Measurements from ENCODE around the gene RIT2.
A peak's percentile ranks its signal among the peaks of the same experiment; 100 is the strongest.

Gene RIT2

DNA sequence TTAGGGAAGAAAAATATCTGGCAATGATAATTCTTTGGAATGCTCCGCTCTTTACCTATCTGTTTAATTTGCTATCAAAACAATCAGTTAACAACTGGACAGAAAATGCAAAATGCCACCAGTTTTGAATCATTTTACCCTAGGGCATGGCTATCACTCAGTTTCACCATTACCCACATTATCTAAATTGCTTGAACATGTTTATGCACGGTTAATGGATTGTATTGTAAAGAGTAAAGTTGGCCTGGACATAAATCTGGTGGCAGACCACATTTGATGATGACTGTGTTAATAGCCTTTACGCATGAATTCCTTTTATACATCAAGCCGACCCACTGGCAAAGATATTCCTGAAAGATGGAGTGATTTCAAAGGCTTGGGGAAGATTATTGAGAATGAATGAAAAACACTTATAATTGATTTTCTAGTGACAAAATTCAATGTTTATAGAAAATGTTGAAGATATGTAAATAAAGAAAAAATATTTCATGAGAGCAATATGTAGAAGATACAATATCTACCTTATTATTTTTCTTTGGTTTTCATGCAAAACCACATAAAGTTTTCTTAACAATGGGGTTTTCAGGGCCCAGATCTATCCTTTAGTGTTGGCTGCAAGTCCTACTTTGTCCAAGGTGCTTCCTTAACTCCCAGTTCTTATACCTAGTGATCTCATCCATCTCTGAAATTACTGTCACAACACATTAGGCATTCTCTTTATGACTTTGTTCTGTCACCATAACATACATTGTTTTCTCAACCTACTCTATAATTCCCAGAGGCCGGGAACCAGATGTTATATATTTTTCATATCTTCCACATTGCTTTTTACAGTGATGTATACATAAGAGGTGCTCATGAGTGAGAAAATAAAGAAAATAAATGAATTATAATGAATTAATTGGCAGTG lies 265.1 kb downstream of the RIT2 start (continued):
- peak; percentile 99 for TF ChIP-seq OSR2 (tag by site-specific recombination; IDR thresholded peaks at IDR 0.05)
- TF ChIP-seq ZNF791 (tag by site-specific recombination; IDR thresholded peaks at IDR 0.05) = no peak
- no peak for TF ChIP-seq ZNF621 (tag by site-specific recombination; IDR thresholded peaks at IDR 0.05)
- peak; percentile 38; the same call in 1 of the 2 replicates for TF ChIP-seq ZNF394 (tag by site-specific recombination; IDR thresholded peaks at IDR 0.05; ENCODE audit: borderline replicate concordance)
- 0 out of 2 replicates have a peak, but pooled peaks have one; percentile 81 for TF ChIP-seq ZNF19 (tag by site-specific recombination; IDR thresholded peaks at IDR 0.05; ENCODE audit: low read depth)
- no peak for TF ChIP-seq ZNF707 (tag by site-specific recombination; IDR thresholded peaks at IDR 0.05)
- TF ChIP-seq, protein P1, sequence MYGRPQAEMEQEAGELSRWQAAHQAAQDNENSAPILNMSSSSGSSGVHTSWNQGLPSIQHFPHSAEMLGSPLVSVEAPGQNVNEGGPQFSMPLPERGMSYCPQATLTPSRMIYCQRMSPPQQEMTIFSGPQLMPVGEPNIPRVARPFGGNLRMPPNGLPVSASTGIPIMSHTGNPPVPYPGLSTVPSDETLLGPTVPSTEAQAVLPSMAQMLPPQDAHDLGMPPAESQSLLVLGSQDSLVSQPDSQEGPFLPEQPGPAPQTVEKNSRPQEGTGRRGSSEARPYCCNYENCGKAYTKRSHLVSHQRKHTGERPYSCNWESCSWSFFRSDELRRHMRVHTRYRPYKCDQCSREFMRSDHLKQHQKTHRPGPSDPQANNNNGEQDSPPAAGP (tag by site-specific recombination; IDR thresholded peaks at IDR 0.05) = no peak
- TF ChIP-seq ZBTB21 (tag by site-specific recombination; IDR thresholded peaks at IDR 0.05) = 0 out of 2 replicates have a peak, but pooled peaks have one; percentile 13
- TF ChIP-seq PRDM1 (tag by site-specific recombination; IDR thresholded peaks at IDR 0.05) = no peak
- TF ChIP-seq, protein P2, sequence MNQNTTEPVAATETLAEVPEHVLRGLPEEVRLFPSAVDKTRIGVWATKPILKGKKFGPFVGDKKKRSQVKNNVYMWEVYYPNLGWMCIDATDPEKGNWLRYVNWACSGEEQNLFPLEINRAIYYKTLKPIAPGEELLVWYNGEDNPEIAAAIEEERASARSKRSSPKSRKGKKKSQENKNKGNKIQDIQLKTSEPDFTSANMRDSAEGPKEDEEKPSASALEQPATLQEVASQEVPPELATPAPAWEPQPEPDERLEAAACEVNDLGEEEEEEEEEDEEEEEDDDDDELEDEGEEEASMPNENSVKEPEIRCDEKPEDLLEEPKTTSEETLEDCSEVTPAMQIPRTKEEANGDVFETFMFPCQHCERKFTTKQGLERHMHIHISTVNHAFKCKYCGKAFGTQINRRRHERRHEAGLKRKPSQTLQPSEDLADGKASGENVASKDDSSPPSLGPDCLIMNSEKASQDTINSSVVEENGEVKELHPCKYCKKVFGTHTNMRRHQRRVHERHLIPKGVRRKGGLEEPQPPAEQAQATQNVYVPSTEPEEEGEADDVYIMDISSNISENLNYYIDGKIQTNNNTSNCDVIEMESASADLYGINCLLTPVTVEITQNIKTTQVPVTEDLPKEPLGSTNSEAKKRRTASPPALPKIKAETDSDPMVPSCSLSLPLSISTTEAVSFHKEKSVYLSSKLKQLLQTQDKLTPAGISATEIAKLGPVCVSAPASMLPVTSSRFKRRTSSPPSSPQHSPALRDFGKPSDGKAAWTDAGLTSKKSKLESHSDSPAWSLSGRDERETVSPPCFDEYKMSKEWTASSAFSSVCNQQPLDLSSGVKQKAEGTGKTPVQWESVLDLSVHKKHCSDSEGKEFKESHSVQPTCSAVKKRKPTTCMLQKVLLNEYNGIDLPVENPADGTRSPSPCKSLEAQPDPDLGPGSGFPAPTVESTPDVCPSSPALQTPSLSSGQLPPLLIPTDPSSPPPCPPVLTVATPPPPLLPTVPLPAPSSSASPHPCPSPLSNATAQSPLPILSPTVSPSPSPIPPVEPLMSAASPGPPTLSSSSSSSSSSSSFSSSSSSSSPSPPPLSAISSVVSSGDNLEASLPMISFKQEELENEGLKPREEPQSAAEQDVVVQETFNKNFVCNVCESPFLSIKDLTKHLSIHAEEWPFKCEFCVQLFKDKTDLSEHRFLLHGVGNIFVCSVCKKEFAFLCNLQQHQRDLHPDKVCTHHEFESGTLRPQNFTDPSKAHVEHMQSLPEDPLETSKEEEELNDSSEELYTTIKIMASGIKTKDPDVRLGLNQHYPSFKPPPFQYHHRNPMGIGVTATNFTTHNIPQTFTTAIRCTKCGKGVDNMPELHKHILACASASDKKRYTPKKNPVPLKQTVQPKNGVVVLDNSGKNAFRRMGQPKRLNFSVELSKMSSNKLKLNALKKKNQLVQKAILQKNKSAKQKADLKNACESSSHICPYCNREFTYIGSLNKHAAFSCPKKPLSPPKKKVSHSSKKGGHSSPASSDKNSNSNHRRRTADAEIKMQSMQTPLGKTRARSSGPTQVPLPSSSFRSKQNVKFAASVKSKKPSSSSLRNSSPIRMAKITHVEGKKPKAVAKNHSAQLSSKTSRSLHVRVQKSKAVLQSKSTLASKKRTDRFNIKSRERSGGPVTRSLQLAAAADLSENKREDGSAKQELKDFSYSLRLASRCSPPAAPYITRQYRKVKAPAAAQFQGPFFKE (tag by site-specific recombination; IDR thresholded peaks at IDR 0.05; ENCODE audit: borderline replicate concordance) = no peak
- TF ChIP-seq FEZF1 (tag by site-specific recombination; IDR thresholded peaks at IDR 0.05) = peak; percentile 99
- TF ChIP-seq ZFP3 (tag by site-specific recombination; IDR thresholded peaks at IDR 0.05; ENCODE audit: low read depth) = no peak
- TF ChIP-seq GLI4 (tag by site-specific recombination; IDR thresholded peaks at IDR 0.05) = no peak
- no peak for TF ChIP-seq MYNN (tag by site-specific recombination; IDR thresholded peaks at IDR 0.05; ENCODE audit: borderline replicate concordance)
- no peak for TF ChIP-seq ZNF221 (tag by site-specific recombination; IDR thresholded peaks at IDR 0.05; ENCODE audit: borderline replicate concordance)
- no peak for TF ChIP-seq ZNF544 (tag by site-specific recombination; IDR thresholded peaks at IDR 0.05)
- peak; percentile 40; the same call in 1 of the 2 replicates for TF ChIP-seq ZNF76 (tag by site-specific recombination; IDR thresholded peaks at IDR 0.05; ENCODE audit: borderline replicate concordance, low read depth)
- no peak for TF ChIP-seq ZNF148 (tag by site-specific recombination; IDR thresholded peaks at IDR 0.05; ENCODE audit: borderline replicate concordance)
- peak; percentile 81; the same call in 1 of the 2 replicates for TF ChIP-seq ZBTB1 (tag by site-specific recombination; IDR thresholded peaks at IDR 0.05)
- peak; percentile 86 for TF ChIP-seq ZNF629 (tag by site-specific recombination; IDR thresholded peaks at IDR 0.05)
- TF ChIP-seq ZBTB44 (tag by site-specific recombination; IDR thresholded peaks at IDR 0.05) = peak; percentile 98
- no peak for TF ChIP-seq ZNF274 (IDR thresholded peaks at IDR 0.05; ENCODE audit: low read length)
- no peak for TF ChIP-seq ZNF274 (tag by site-specific recombination; IDR thresholded peaks at IDR 0.05; ENCODE audit: borderline replicate concordance)
- TF ChIP-seq SCRT1 (tag by site-specific recombination; IDR thresholded peaks at IDR 0.05; ENCODE audit: borderline replicate concordance) = peak; percentile 49; the same call in 1 of the 2 replicates
- no peak for TF ChIP-seq ZNF350 (tag by site-specific recombination; IDR thresholded peaks at IDR 0.05)
- TF ChIP-seq ZNF214 (tag by site-specific recombination; IDR thresholded peaks at IDR 0.05; ENCODE audit: borderline replicate concordance) = no peak
- TF ChIP-seq SETDB1 (IDR thresholded peaks at IDR 0.05; ENCODE audit: insufficient read length, low read length) = no peak
- peak; percentile 82 for TF ChIP-seq KLF8 (tag by site-specific recombination; IDR thresholded peaks at IDR 0.05)
- TF ChIP-seq ZNF658 (tag by site-specific recombination; IDR thresholded peaks at IDR 0.05) = no peak
